ENCODE results near the gene SRRM5. TPM values are rescaled to one million over a fixed set of nuclear protein-coding genes. Genes with fewer than 3 reads are reported as not detected.

The SRRM5 gene
- total and polyA plus RNA-seq, 2 of the 13 experiments (the other 11 are each of a cell fraction or from before 2014, with no cell fraction given) = 0.11 to 0.16 TPM

- peak; percentile 92 for TF ChIP-seq MXD1 (CRISPR knock-in tag; IDR thresholded peaks at IDR 0.05)
- TF ChIP-seq, protein P1, sequence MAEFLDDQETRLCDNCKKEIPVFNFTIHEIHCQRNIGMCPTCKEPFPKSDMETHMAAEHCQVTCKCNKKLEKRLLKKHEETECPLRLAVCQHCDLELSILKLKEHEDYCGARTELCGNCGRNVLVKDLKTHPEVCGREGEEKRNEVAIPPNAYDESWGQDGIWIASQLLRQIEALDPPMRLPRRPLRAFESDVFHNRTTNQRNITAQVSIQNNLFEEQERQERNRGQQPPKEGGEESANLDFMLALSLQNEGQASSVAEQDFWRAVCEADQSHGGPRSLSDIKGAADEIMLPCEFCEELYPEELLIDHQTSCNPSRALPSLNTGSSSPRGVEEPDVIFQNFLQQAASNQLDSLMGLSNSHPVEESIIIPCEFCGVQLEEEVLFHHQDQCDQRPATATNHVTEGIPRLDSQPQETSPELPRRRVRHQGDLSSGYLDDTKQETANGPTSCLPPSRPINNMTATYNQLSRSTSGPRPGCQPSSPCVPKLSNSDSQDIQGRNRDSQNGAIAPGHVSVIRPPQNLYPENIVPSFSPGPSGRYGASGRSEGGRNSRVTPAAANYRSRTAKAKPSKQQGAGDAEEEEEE (CRISPR knock-in tag; IDR thresholded peaks at IDR 0.05; ENCODE audit: borderline replicate concordance) = 0 out of 2 replicates have a peak, but pooled peaks have one; percentile 28
- peak; percentile 88 for TF ChIP-seq SPEN (CRISPR knock-in tag; IDR thresholded peaks at IDR 0.05; ENCODE audit: low read depth)
- TF ChIP-seq, protein P2, sequence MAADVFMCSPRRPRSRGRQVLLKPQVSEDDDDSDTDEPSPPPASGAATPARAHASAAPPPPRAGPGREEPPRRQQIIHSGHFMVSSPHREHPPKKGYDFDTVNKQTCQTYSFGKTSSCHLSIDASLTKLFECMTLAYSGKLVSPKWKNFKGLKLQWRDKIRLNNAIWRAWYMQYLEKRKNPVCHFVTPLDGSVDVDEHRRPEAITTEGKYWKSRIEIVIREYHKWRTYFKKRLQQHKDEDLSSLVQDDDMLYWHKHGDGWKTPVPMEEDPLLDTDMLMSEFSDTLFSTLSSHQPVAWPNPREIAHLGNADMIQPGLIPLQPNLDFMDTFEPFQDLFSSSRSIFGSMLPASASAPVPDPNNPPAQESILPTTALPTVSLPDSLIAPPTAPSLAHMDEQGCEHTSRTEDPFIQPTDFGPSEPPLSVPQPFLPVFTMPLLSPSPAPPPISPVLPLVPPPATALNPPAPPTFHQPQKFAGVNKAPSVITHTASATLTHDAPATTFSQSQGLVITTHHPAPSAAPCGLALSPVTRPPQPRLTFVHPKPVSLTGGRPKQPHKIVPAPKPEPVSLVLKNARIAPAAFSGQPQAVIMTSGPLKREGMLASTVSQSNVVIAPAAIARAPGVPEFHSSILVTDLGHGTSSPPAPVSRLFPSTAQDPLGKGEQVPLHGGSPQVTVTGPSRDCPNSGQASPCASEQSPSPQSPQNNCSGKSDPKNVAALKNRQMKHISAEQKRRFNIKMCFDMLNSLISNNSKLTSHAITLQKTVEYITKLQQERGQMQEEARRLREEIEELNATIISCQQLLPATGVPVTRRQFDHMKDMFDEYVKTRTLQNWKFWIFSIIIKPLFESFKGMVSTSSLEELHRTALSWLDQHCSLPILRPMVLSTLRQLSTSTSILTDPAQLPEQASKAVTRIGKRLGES (CRISPR knock-in tag; IDR thresholded peaks at IDR 0.05; ENCODE audit: borderline replicate concordance) = no peak
- TF ChIP-seq ZNF335 (CRISPR knock-in tag; IDR thresholded peaks at IDR 0.05) = peak; percentile 67; the same call in 1 of the 2 replicates
- TF ChIP-seq TOPORS (CRISPR knock-in tag; IDR thresholded peaks at IDR 0.05) = peak; percentile 78; the same call in 1 of the 2 replicates
- no peak for TF ChIP-seq SSRP1 (CRISPR knock-in tag; IDR thresholded peaks at IDR 0.05)
- no peak for TF ChIP-seq ELF4 (CRISPR knock-in tag; IDR thresholded peaks at IDR 0.05; ENCODE audit: borderline replicate concordance)
- peak; percentile 90 for TF ChIP-seq POGK (CRISPR knock-in tag; conservative IDR thresholded peaks at IDR 0.05)
- 0 out of 2 replicates have a peak, but pooled peaks have one; percentile 7 for TF ChIP-seq ZHX1 (CRISPR knock-in tag; IDR thresholded peaks at IDR 0.05; ENCODE audit: low read depth)
- no peak for TF ChIP-seq SMAD9 (CRISPR knock-in tag; IDR thresholded peaks at IDR 0.05)
- TF ChIP-seq, protein P3, sequence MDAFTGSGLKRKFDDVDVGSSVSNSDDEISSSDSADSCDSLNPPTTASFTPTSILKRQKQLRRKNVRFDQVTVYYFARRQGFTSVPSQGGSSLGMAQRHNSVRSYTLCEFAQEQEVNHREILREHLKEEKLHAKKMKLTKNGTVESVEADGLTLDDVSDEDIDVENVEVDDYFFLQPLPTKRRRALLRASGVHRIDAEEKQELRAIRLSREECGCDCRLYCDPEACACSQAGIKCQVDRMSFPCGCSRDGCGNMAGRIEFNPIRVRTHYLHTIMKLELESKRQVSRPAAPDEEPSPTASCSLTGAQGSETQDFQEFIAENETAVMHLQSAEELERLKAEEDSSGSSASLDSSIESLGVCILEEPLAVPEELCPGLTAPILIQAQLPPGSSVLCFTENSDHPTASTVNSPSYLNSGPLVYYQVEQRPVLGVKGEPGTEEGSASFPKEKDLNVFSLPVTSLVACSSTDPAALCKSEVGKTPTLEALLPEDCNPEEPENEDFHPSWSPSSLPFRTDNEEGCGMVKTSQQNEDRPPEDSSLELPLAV (CRISPR knock-in tag; conservative IDR thresholded peaks at IDR 0.05; ENCODE audit: low read depth) = no peak
- TF ChIP-seq U2AF2 (IDR thresholded peaks at IDR 0.05; ENCODE audit: low read depth, low read length) = no peak
- peak; percentile 87; the same call in 1 of the 2 replicates for TF ChIP-seq SMYD3 (CRISPR knock-in tag; IDR thresholded peaks at IDR 0.05)
- TF ChIP-seq MXD4 (CRISPR knock-in tag; IDR thresholded peaks at IDR 0.05) = no peak; the same call in 1 of the 2 replicates
These were observed 7.6 kb downstream of the SRRM5 start, which contains the start of gene ZNF428 (continued) for GRCh38 chr19:43619262-43620060.

Measured in HepG2 (cell line).